Adrenal gland (tissue), 12 donors: ENCODE results near the gene ZEB1. TPM values are rescaled to one million over a fixed set of nuclear protein-coding genes. Genes with fewer than 3 reads are reported as not detected.

Source experiments
- DNase-seq, 7 donors: peaks; one replicate each; pipeline ENCODE4 v3.0.0-alpha.2; 2019 to 2020
- H3K27ac ChIP-seq, 5 donors: fragments of 200-600 bp; sonication (generic) in 4 of 5; 1 replicate in 3 of 5; 2 replicates in 2 of 5; pipeline versions ENCODE4 v1.5.1 to v1.8.0; 2016 to 2020; ENCODE audit warnings: mild to moderate bottlenecking in 1 of 5
- H3K27me3 ChIP-seq: fragments of 200-600 bp; 2 replicates; pipeline ENCODE4 v1.8.0; 2021
- H3K36me3 ChIP-seq, 2 donors: fragments of 200-600 bp; replicated peaks in 1 of 2; 1 replicate in 1 of 2; 2 replicates in 1 of 2; pipeline versions ENCODE4 v1.5.1 to v1.8.0; 2018 to 2022
- H3K4me1 ChIP-seq, 2 donors: fragments of 200-600 bp; replicated peaks in 1 of 2; 1 replicate in 1 of 2; 2 replicates in 1 of 2; pipeline versions ENCODE4 v1.5.1 to v1.8.0; 2018 to 2021
- H3K4me3 ChIP-seq, 4 donors: fragments of 200-600 bp; sonication (generic) in 3 of 4; one replicate each; pipeline ENCODE4 v1.5.1; 2016 to 2018
- H3K9me3 ChIP-seq, 3 donors: fragments of 200-600 bp; sonication (generic) in 1 of 3; replicated peaks in 1 of 3; 1 replicate in 2 of 3; 2 replicates in 1 of 3; pipeline versions ENCODE4 v1.5.1 to v1.8.0; 2016 to 2021
- POLR2A ChIP-seq, 2 donors: fragments of 450-650 bp; IDR thresholded peaks; one replicate each; pipeline ENCODE4 v1.6.1; 2017; ENCODE audit warnings: antibody characterized with exemption in 2 of 2, mild to moderate bottlenecking in 2 of 2, moderate library complexity in 1 of 2
- WGBS, 4 donors: extraction: QIAGEN DNeasy Blood & Tissue Kit in 2 of 4; methylation state at CpG; one replicate each; pipeline versions ENCODE4 v1.1.5 to v1.1.7; 2013 to 2017; 5-methylcytosine and 5-hydroxymethylcytosine counted together
- intact Hi-C, 2 donors: fragments of 100-400 bp; cut with DNase I; formaldehyde crosslinking; loops; one replicate each; pipeline versions ENCODE4 v1.14.1 to v1.15.0; 2022 to 2023
- polyA plus RNA-seq, 3 donors: library from polyadenylated mRNA; stranded (reverse); fragments of 200-250 nt in 2 of 3; fragments of 350-450 nt in 1 of 3; fragmentation: Illumina TruSeq in 1 of 3; extraction: RNeasy Lipid Tissue Mini Kit (QIAGEN cat#74804) in 1 of 3; gene quantifications; one replicate each; pipeline ENCODE4 v1.2.3, GENCODE V29; 2013 to 2014
- total RNA-seq, 9 donors: library from RNA; depleted of rRNA in 4 of 9; stranded (reverse); fragments of >200 nt in 4 of 9; fragments of 120-200 nt in 1 of 9; fragmentation: NEBNext Ultra II Directional in 1 of 9; extraction: Animal tissue kit (Norgen Biotek cat#: 25700) in 1 of 9; gene quantifications; one replicate each; pipeline versions ENCODE4 v1.1.0 to v1.2.4, GENCODE V29; 2013 to 2023
- TF ChIP-seq, protein P1 (sequence below), 6 experiments: fragments of 450-650 bp in 4 of 6; fragments of 200-600 bp in 2 of 6; sonication (generic) in 1 of 6; IDR thresholded peaks; 1 replicate in 5 of 6; 2 replicates in 1 of 6; pipeline versions ENCODE4 v1.5.1 to v1.8.0; 2016 to 2021; ENCODE audit warnings: antibody characterized with exemption in 6 of 6, mild to moderate bottlenecking in 2 of 6, moderate library complexity in 1 of 6
- donor health status: healthy with polysubstance abuse.
- donor health status: Bipolar disorder and iron deficiency.
- donor health status: DM: yes; HTN: yes; CAD: no.
- donor health status: DM: no; HTN: no; CAD: no.
- donor health status: DM: no; HTN: no; CAD: no.
- donor health status: DM: yes; HTN: yes; CAD: no.

The ZEB1 gene
- total and polyA plus RNA-seq, 12 donors: 7.3 to 34.9 (median 22.9) TPM

DNA sequence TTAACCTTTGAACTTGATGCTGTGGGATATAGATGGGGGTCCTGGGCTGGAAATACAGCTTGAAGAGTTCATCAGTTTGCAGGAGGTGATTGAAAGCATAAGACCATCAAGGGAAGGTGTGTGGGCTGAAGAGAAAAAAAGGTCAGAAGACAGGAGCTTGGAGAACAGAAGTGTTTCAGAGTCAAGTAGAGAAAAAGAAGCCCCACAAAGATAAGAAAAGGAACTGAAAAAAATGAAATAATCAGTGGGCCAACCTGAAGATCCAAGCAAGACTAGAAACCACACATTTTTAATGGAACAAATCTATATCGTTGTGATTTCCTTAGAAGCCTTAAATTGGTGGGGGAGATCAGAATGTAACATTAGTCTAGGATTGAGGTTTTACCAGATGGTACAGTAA is 22.5 kb downstream of the ZEB1 start:
- H3K4me1 ChIP-seq: peaks cover 0 to 15% of the 10 kb centered on the region in 2 donors
- H3K27me3 ChIP-seq: no peaks in the 10 kb centered on the region
- no peak for DNase-seq
- TF ChIP-seq, protein P1, sequence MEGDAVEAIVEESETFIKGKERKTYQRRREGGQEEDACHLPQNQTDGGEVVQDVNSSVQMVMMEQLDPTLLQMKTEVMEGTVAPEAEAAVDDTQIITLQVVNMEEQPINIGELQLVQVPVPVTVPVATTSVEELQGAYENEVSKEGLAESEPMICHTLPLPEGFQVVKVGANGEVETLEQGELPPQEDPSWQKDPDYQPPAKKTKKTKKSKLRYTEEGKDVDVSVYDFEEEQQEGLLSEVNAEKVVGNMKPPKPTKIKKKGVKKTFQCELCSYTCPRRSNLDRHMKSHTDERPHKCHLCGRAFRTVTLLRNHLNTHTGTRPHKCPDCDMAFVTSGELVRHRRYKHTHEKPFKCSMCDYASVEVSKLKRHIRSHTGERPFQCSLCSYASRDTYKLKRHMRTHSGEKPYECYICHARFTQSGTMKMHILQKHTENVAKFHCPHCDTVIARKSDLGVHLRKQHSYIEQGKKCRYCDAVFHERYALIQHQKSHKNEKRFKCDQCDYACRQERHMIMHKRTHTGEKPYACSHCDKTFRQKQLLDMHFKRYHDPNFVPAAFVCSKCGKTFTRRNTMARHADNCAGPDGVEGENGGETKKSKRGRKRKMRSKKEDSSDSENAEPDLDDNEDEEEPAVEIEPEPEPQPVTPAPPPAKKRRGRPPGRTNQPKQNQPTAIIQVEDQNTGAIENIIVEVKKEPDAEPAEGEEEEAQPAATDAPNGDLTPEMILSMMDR (IDR thresholded peaks at IDR 0.05): no peak
- TF ChIP-seq POLR2A (IDR thresholded peaks at IDR 0.05): no peak
- H3K36me3 ChIP-seq: no peaks in the 10 kb centered on the region
- intact Hi-C loops: no loop called here
- no peak overlapping the region for H3K4me3 ChIP-seq
- H3K9me3 ChIP-seq: no peaks in the 10 kb centered on the region
- H3K27ac ChIP-seq: no peak overlapping the region
- WGBS, 4 donors: 78 to 93% (median 90%) methylated on average over 1 of the region's 1 CpG

DNA sequence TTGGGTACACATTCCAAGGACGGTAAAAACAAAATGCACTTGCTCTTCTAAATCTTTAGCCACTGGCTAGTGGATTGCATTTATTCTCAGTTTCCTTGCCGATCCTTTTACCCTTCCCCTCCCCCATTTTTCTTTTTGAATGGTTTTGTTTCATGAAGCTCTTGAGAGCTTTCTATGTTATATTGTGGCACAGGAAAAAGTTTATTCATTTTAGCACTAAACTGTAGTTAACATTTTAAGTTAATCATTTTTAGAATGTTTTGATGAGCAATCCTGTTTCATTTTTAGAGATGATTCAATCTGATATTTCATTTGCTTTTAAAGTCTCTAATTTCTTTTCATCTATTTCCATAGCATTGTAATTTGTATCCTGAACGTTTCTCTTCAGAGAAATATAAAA is 24.0 kb downstream of the ZEB1 start:
- no peaks in the 10 kb centered on the region for H3K36me3 ChIP-seq
- H3K9me3 ChIP-seq: no peaks in the 10 kb centered on the region
- peaks cover 0 to 22% of the 10 kb centered on the region in 2 donors for H3K4me1 ChIP-seq
- no peaks in the 10 kb centered on the region for H3K27me3 ChIP-seq
- DNase-seq: no peak
- TF ChIP-seq, protein P1 (IDR thresholded peaks at IDR 0.05): no peak
- TF ChIP-seq POLR2A (IDR thresholded peaks at IDR 0.05): no peak
- no peak overlapping the region for H3K27ac ChIP-seq
- intact Hi-C loops: no loop called here
- H3K4me3 ChIP-seq: no peak overlapping the region
- 40 to 52% (median 47%) methylated on average over 3 of the region's 3 CpGs for WGBS, 4 donors

DNA sequence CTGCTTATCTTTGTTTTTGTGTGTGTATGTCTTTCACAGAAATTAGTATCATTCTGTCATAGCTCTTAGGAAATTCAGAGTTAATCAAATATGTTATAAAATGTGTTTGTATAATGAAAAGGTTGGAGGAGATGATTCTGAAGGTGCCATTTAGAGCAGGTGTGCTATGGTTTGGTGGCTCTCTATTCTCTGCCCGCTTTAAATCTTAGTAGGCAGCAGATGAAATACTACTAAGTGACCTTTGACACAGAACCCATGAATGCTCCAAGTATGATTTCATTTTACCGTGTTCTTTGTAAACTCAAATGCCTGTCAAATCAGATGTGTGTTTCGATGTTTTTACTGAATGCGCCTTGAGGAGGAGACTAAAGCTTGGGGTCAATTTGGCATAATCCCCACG is 24.5 kb downstream of the ZEB1 start:
- WGBS, 4 donors: 73 to 82% (median 79%) methylated on average over 5 of the region's 5 CpGs

GRCh38 chr10:31345886-31346285 is 26.9 kb downstream of the ZEB1 start:
- Histone ChIP-seq H3K4me1 (peaks cover 0 to 24% of the 10 kb centered on the region in 2 donors), H3K27me3 (no peaks in the 10 kb centered on the region), H3K4me3 (no peak overlapping the region), H3K9me3 (no peaks in the 10 kb centered on the region), H3K27ac (no peak overlapping the region), H3K36me3 (no peaks in the 10 kb centered on the region)
- no peak for DNase-seq
- no peak for TF ChIP-seq POLR2A (IDR thresholded peaks at IDR 0.05)
- TF ChIP-seq, protein P1 (IDR thresholded peaks at IDR 0.05): no peak
- 60 to 68% (median 60%) methylated on average over 1 of the region's 1 CpG for WGBS, 4 donors
- intact Hi-C loops: no loop called here

More for the DNA sequence above, 24.5 kb downstream of the ZEB1 start:
- H3K27ac ChIP-seq: no peak overlapping the region
- H3K9me3 ChIP-seq: no peaks in the 10 kb centered on the region
- peaks cover 0 to 22% of the 10 kb centered on the region in 2 donors for H3K4me1 ChIP-seq
- no peak for DNase-seq
- no peaks in the 10 kb centered on the region for H3K36me3 ChIP-seq
- no peak for TF ChIP-seq POLR2A (IDR thresholded peaks at IDR 0.05)
- TF ChIP-seq, protein P1 (IDR thresholded peaks at IDR 0.05): no peak
- H3K27me3 ChIP-seq: no peaks in the 10 kb centered on the region
- intact Hi-C loops: no loop called here
- no peak overlapping the region for H3K4me3 ChIP-seq
